ENCODE measurements around the gene ZSCAN12.

DNA sequence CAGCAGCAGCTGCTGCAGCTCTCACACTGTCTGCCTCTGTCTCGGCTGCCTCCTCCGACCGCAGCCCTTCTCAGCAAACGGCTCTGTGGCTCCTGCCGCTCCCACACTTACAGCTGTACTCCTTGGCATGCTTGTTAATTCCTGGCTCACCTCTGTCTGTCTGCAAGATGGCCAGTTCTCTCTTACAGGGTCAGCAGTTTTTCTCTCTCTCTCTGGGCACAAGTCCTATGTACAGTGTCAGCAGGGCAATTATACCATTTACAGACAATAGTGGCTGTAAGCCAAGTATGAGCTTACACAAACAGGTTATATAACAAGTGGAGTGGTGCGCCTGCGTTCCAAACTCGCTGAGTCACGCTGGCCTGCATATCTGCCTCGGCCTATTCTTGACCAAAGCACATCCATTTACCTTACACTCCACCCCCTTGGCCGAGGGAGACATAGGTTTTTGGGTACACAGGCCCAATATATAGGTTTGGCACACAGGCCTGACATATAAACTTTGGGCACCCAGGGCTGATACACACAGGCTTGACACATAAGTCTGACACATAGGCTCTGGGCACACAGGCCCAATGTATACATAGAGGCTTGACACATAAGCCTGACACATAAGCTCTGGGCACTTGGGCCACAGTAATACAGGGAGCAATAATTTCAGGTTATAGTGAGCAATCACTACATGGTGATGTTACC is 45.4 kb downstream of the ZSCAN12 start:
- no peak for TF ChIP-seq CTCF (CRISPR knock-in tag; IDR thresholded peaks at IDR 0.05)
- TF ChIP-seq, protein P1, sequence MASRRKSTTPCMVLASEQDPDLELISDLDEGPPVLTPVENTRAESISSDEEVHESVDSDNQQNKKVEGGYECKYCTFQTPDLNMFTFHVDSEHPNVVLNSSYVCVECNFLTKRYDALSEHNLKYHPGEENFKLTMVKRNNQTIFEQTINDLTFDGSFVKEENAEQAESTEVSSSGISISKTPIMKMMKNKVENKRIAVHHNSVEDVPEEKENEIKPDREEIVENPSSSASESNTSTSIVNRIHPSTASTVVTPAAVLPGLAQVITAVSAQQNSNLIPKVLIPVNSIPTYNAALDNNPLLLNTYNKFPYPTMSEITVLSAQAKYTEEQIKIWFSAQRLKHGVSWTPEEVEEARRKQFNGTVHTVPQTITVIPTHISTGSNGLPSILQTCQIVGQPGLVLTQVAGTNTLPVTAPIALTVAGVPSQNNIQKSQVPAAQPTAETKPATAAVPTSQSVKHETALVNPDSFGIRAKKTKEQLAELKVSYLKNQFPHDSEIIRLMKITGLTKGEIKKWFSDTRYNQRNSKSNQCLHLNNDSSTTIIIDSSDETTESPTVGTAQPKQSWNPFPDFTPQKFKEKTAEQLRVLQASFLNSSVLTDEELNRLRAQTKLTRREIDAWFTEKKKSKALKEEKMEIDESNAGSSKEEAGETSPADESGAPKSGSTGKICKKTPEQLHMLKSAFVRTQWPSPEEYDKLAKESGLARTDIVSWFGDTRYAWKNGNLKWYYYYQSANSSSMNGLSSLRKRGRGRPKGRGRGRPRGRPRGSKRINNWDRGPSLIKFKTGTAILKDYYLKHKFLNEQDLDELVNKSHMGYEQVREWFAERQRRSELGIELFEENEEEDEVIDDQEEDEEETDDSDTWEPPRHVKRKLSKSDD (CRISPR knock-in tag; IDR thresholded peaks at IDR 0.05; ENCODE audit: low read depth) = no peak

Measured in HepG2 (cell line).